Epidermal melanocyte (primary cell): ENCODE measurements around the gene GRAMD4.
A peak's percentile ranks its signal among the peaks of the same experiment; 100 is the strongest.

ENCODE experiments used
- DNase-seq: peaks from one replicate; pipeline ENCODE4 v3.0.0; 2011; ENCODE audit warnings: low spot score; ENCODE audit not compliant: insufficient read length

Gene GRAMD4

GRCh38 chr22:46583571-46583970 is 36.6 kb upstream of the GRAMD4 start:
- DNase-seq: no peak

DNA sequence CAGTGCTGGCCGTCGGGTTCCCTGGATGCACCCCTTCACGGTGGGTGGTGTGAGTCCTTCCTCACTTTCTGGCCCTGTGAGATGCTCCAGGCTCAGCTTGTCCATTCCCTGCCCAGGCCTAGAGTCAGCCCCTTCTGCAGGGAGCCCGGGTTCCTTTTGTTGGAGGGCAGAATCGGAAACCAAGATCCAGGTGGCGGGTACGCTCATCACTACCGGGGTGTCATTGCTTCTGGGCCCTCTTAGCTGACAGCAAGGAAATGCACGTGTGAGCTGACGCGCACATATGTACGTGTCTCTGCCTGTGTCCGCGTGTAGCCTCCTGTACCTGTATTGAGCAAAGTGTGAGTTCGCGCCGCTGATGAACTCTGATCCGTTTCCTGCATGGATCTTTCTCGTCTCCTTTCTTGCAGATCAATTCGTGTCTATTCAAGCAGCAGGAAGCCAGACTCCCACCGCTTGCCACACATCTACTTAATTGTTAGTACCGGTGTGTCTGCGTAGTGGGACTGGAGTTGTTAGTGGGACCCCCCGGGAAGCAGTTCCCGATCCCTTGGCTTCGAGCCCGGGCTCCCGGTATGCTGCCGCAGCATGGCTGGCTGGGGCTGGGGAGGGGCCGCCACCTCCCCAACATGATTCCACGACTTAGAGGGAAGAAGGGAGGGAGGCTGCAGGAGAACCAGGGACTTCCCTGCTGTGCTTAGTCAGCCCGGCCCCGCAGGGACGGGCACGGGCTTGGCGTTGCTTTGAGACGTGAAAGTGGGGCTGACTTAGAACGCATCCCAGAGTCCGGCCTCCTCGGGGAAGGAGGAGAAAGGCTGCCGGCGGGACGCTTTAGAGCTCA is 35.9 kb upstream of the GRAMD4 start:
- no peak for DNase-seq

- DNase-seq: no peak
Measured at GRCh38 chr22:46585340-46586122, 34.7 kb upstream of the GRAMD4 start.

GRCh38 chr22:46586123-46586519 is 34.1 kb upstream of the GRAMD4 start:
- DNase-seq: no peak

- no peak for DNase-seq
Measured at GRCh38 chr22:46586531-46587011, 33.6 kb upstream of the GRAMD4 start.

DNA sequence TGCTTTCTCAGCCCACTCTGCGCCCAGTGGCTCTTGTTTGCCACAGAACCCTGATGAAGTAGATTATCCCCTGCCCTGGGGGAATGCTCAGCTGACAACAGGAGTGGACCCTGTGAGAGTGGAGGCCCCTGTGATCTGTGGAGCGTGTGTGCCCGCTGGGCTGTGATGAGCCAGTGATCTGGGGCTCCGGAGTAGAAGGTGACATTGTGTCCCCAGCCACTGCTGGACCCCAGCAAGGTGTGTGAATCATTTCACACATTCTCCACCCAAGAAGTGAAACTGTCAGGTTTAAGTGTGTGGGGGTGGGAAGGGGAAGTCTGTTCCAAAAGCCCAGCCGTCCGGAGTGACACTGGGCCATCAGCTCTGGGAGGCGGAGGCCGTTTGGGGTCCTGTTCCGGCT is 33.1 kb upstream of the GRAMD4 start:
- DNase-seq: no peak

DNA sequence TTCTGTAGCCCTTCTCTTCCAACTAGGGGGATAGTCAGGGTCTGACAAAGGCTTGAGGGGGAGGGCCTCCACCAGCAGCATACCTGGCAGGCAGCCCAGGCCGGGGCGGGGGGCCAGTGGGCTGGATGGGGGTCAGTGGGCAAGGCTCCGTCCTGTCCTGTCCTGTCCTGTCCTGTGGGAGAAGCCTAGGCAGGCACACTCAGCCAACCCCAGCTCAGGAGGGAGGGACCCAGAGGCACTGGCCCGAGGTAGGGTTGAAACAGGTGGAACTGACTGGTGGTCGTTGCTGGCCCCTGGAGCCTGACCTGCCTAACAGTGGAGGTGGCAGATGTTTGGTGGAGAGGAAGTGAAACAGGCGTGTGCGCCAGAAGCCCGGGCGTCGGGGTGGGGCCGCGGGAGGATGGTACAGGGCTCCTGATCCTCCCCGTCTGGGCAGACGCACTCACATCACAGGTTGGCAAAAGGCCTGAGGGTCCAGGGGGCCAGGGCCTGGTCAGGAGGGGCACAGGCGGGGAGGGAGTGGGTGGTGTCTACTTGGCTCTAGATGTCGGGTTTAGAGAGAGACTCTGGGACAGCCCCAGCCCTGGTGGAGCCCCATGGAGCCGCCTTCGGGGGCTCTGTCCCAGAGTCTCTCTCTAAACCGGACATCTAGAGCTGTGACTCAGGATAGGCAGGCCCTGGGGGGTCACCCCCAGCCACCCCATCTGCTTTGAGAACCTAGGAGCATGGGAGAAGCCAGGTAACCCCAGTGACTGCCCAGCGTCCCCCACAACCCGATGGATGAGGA is 32.5 kb upstream of the GRAMD4 start:
- DNase-seq: no peak

- DNase-seq: no peak
Measured at GRCh38 chr22:46588279-46589140, 31.7 kb upstream of the GRAMD4 start.

DNA sequence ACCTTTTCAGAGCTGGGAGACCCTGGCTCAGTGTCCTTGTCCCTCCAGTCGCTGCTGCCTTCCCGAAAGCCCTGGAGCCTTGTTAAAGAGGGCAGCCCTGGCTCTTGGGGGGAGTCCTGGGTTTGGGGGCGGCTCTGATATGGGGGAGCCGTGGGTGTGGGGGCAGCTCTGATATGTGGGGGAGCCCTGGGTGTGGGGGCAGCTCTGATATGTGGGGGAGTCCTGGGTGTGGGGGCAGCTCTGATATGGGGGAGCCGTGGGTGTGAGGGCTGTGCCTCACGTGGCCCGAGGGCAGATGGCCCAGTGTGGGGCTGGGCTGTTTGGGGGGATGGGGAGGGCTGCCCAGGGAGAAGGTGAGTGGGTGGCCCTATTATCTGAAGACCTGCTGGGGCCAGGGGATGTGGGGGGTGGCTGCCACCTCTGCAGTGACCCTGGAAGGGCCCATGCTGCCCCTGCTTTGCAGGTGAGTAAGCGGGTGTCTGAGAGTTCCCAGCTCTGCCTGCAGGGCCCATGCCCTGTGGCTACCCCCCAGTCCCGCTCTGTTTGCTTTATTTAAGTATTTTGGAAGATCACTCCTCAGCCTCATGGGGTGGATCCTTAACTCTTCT is 30.9 kb upstream of the GRAMD4 start:
- no peak for DNase-seq

GRCh38 chr22:46589871-46590271 is 30.3 kb upstream of the GRAMD4 start:
- no peak for DNase-seq

- DNase-seq: no peak
Measured at GRCh38 chr22:46590334-46590733, 29.9 kb upstream of the GRAMD4 start.

DNA sequence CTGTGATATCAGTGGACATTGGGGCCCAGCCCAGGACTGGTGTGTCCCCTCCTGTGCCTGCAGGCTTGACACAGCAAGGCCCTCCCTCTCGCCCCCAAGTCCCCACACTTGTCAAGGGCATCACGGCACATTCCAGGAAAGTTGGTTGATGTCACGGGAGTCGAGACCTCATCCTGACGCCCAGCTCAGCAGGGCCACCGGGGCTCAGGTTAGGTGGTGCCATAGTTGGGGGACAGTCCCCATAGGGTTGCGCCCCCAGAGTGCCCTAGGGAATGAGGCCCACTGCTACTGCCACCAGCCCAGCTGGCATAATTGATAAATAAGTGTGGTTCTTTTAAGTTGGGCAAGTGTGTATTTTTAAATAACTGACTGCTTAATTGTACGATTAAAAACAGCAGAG is 28.3 kb upstream of the GRAMD4 start:
- no peak for DNase-seq

- DNase-seq: peak; percentile 59
Measured at GRCh38 chr22:46592390-46592872, 27.8 kb upstream of the GRAMD4 start.

DNA sequence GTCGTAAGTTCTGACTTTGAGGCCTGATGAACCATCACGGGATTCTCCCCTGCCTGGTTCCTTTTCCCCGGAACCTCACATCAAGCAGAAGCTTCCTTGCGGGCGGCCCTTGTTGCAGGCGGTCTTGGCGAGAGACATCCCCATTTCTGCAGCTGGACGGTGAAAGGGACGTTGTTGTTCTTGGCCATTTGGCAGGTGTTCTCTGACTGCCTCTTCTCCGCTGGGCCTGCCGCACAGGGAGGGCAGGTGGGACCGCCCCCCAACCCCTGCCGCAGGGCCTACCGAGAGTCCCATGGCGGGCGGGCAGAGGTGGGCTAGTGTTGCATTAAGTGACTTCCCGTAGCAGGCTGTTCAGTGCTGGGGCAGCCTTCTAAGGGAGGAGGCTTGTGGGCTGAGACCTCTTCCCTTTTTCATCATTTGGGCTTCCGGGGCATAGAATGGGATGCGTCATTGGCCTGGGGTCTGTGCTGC is 26.9 kb upstream of the GRAMD4 start:
- DNase-seq: no peak

DNA sequence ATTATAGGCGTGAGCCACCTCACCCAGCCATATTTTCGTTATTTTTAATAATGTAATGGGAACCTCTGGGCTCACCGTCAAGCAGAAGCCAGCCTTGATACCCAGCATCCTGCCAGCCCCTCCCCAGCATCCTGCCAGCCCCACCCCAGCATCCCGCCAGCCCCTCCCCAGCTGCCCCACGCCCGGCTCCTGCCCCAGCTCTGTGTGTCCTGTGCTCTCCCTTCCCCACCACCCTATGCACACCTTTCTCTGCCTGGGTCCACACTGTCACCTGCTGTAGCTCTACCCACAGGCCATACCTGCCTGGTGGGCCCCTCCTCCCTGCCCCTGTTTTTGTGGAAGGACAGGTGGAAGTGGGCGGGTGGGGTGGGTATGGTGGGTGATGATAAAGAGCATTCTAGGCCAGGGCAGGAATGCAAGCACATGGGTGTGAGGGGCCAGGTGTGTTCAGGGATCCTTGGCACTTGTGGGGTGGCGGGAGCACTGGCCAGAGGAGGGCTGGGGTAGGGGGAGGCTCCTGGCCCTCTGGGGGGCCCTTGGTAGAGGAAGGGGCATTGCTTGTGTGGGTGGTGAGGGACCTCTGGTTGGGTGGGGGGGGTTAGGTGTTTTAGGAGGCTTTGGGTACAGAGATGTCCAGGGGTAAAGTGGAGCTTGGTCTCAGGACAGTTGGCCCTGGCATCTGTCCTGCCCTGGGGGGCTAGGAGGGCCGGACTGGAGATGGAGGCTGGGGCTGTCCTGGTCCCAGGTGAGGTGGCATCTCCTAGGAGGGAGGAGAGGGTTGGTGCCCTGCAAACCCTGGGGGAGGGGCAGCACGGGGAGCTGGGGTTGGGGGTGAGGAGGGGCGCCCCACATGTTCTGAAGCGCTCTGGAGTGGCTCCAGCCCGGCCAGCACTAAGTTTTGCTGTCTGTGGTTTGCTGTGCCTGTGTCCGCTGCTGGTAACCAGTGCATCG is 25.9 kb upstream of the GRAMD4 start:
- no peak for DNase-seq

DNA sequence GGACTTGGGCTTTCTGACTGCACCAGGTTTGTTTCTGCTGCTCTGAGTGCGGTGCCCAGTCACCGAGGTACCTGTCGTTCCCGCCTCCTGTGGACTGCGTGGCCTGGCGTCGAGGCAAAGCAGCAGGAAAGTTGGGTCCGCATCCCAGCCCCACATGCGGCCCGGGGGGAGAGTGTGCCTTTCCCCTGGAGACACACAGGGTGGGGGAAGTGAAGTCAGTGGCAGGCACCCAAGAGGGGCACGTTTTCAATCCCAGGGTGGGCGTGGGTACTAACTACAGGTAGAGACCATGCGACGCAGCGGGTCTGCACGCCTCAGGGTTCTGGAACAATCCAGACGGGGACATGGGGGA is 25.3 kb upstream of the GRAMD4 start:
- DNase-seq: no peak

- no peak for DNase-seq
Measured at GRCh38 chr22:46595545-46595944, 24.6 kb upstream of the GRAMD4 start.

- DNase-seq: no peak
Measured at GRCh38 chr22:46596032-46596441, 24.1 kb upstream of the GRAMD4 start.

GRCh38 chr22:46596819-46597218 is 23.4 kb upstream of the GRAMD4 start:
- no peak for DNase-seq
